Fibroblast of pulmonary artery (primary cell): ENCODE results near the gene ESCO1.
A peak's percentile ranks its signal among the peaks of the same experiment; 100 is the strongest.

Experiments
- DNase-seq: peaks from one replicate; pipeline ENCODE4 v3.0.0-alpha.2; 2010; ENCODE audit warnings: low read depth
- H3K4me3 ChIP-seq: replicated peaks from 2 replicates; pipeline ENCODE4 v1.5.1; 2011; ENCODE audit warnings: low read depth, mild to moderate bottlenecking, control low read depth, low read length, moderate library complexity
- CTCF ChIP-seq: IDR thresholded peaks from 2 replicates; pipeline ENCODE4 v1.5.1; 2011; ENCODE audit warnings: mild to moderate bottlenecking, control low read depth, low read length, inconsistent platforms; ENCODE audit errors: missing control alignments

ESCO1 gene

GRCh38 chr18:21559195-21559594 lies 41.3 kb downstream of the ESCO1 start:
- no peak for TF ChIP-seq CTCF
- no peak overlapping the region for H3K4me3 ChIP-seq
- no peak for DNase-seq

GRCh38 chr18:21557607-21558253 lies 42.8 kb downstream of the ESCO1 start:
- H3K4me3 ChIP-seq, result no peak overlapping the region

GRCh38 chr18:21550510-21550970 lies 50.0 kb downstream of the ESCO1 start:
- H3K4me3 ChIP-seq, result no peak overlapping the region
- DNase-seq, result no peak
- no peak for TF ChIP-seq CTCF

More at GRCh38 chr18:21557607-21558253, 42.8 kb downstream of the ESCO1 start:
- TF ChIP-seq CTCF, result no peak
- DNase-seq, result peak; percentile 33

- DNase-seq, result no peak
- no peak for TF ChIP-seq CTCF
- H3K4me3 ChIP-seq, result no peak overlapping the region
Measured at GRCh38 chr18:21548647-21549046, 51.9 kb downstream of the ESCO1 start.

GRCh38 chr18:21546423-21546822 lies 54.1 kb downstream of the ESCO1 start:
- no peak for TF ChIP-seq CTCF
- no peak overlapping the region for H3K4me3 ChIP-seq
- DNase-seq, result no peak

- TF ChIP-seq CTCF, result no peak
- H3K4me3 ChIP-seq, result no peak overlapping the region
- no peak for DNase-seq
Measured at GRCh38 chr18:21538230-21538629, 62.3 kb downstream of the ESCO1 start.

- no peak for DNase-seq
- H3K4me3 ChIP-seq, result no peak overlapping the region
- no peak for TF ChIP-seq CTCF
Measured at GRCh38 chr18:21534327-21534726, 66.2 kb downstream of the ESCO1 start.
